ENCODE results near the gene CDKN2AIP.

CDKN2AIP gene, protein sequence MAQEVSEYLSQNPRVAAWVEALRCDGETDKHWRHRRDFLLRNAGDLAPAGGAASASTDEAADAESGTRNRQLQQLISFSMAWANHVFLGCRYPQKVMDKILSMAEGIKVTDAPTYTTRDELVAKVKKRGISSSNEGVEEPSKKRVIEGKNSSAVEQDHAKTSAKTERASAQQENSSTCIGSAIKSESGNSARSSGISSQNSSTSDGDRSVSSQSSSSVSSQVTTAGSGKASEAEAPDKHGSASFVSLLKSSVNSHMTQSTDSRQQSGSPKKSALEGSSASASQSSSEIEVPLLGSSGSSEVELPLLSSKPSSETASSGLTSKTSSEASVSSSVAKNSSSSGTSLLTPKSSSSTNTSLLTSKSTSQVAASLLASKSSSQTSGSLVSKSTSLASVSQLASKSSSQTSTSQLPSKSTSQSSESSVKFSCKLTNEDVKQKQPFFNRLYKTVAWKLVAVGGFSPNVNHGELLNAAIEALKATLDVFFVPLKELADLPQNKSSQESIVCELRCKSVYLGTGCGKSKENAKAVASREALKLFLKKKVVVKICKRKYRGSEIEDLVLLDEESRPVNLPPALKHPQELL

DNA sequence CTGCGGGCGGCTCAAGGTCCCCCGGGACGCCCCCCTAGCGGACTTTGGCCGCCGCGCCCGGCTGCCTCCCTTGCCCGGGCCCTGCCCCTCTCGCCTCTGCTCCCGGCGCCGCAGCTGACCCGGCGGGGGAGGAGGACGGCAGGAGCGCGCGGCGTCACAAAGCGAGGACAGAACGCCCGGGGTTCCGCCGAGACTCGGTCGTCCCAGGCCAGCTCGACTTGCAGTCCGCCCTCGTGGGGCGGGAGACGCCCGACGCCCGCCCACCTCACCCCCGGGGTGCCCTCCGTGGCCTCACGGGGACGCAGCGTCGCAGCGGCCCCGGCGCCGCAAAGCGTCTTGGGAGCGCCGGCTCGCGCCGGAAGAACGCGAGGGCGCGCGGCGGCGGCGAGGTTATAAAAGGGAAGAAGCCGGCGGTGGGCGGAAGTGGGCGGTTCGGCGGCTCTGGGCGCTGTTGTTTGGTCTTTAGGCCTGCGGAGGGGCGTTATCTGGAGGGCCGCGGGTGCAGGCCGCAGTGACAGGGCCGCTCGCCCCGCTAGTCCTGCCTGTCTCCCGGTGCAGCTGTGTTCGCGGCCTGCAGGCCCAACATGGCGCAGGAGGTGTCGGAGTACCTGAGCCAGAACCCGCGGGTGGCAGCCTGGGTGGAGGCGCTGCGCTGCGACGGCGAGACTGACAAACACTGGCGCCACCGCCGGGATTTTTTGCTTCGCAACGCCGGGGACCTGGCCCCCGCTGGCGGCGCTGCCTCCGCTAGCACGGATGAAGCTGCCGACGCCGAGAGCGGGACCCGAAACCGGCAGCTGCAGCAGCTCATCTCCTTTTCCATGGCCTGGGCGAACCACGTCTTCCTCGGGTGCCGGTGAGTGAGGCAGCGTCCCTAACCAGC lies at the start of gene CDKN2AIP:
TSS of gene CDKN2AIP (plus strand) at position 423 of the 883 bp plus-strand sequence. CDS start at position 585, 162 bp downstream.
- peak within 1 kb of the TSS; percentile 100 for H3K27ac ChIP-seq (ENCODE audit: low read depth, low read length)
- H3K4me3 ChIP-seq (ENCODE audit: low read depth in 1 of 2, low read length in 2 of 2): peak within 1 kb of the TSS; percentile 87 to 95
- H3K9me3 ChIP-seq (ENCODE audit: low read length): no peaks in the 10 kb centered on the region
- H3K27me3 ChIP-seq (ENCODE audit: control insufficient read depth in 1 of 2, insufficient read depth in 2 of 2, low read length in 2 of 2): no peaks in the 10 kb centered on the region
- H3K9ac ChIP-seq (ENCODE audit: low read length): peak within 1 kb of the TSS; percentile 89
- peaks cover 34% of the 10 kb centered on the region for H3K4me1 ChIP-seq (ENCODE audit: insufficient read depth, low read length)
- peaks cover 18% of the 10 kb centered on the region for H3K36me3 ChIP-seq (ENCODE audit: insufficient read depth, low read length)

DNA sequence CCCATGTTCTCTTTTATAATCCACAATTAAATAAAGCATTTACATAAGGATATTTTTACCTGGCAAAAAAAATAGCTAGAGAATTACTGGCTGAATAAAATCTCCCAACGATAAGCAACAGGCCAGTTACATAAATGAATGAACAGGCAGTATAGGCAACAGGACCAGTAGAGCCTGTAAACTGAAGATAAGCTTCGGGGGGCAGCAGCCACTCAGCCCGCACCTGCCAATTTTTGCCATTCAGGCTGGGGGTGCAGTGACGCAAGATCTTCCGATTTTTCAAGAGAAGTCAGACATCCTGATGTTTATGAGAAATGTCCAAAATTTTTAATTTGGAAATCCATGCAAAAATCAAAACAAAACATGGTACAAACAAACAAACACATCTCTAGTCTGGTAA lies 49.0 kb upstream of the CDKN2AIP start:
- Histone ChIP-seq H3K9ac (ENCODE audit: low read length) (no peak overlapping the region), H3K27me3 (ENCODE audit: control insufficient read depth in 1 of 2, insufficient read depth in 2 of 2, low read length in 2 of 2) (no peaks in the 10 kb centered on the region), H3K27ac (ENCODE audit: low read depth, low read length) (no peak overlapping the region), H3K36me3 (ENCODE audit: insufficient read depth, low read length) (no peaks in the 10 kb centered on the region), H3K4me3 (ENCODE audit: low read depth in 1 of 2, low read length in 2 of 2) (no peak overlapping the region), H3K4me1 (ENCODE audit: insufficient read depth, low read length) (peaks cover 4% of the 10 kb centered on the region), H3K9me3 (ENCODE audit: low read length) (no peaks in the 10 kb centered on the region)

DNA sequence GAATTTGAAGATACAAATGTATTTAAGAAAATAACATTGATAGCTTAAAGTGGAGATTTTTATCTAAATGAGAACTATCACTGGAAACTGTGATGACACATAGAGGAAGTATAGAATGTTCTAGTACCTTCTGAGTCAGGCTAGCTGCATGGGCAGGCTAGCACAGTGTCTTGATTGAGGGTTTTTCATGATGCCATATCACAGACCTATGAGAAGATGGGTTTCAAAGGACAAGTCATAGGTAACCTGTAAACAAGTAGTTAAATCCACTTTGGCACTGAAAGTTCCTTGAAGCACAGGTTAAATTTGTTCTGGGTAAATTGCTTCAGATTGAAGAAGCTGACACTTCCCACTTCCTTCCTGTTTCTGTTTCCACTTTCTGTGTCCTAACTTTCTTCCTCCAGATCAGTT lies 48.2 kb upstream of the CDKN2AIP start:
- no peaks in the 10 kb centered on the region for H3K9me3 ChIP-seq (ENCODE audit: low read length)
- H3K36me3 ChIP-seq (ENCODE audit: insufficient read depth, low read length): no peaks in the 10 kb centered on the region
- H3K4me1 ChIP-seq (ENCODE audit: insufficient read depth, low read length): peaks cover 4% of the 10 kb centered on the region
- H3K27me3 ChIP-seq (ENCODE audit: control insufficient read depth in 1 of 2, insufficient read depth in 2 of 2, low read length in 2 of 2): no peaks in the 10 kb centered on the region
- H3K27ac ChIP-seq (ENCODE audit: low read depth, low read length): no peak overlapping the region
- H3K9ac ChIP-seq (ENCODE audit: low read length): no peak overlapping the region
- no peak overlapping the region for H3K4me3 ChIP-seq (ENCODE audit: low read depth in 1 of 2, low read length in 2 of 2)

DNA sequence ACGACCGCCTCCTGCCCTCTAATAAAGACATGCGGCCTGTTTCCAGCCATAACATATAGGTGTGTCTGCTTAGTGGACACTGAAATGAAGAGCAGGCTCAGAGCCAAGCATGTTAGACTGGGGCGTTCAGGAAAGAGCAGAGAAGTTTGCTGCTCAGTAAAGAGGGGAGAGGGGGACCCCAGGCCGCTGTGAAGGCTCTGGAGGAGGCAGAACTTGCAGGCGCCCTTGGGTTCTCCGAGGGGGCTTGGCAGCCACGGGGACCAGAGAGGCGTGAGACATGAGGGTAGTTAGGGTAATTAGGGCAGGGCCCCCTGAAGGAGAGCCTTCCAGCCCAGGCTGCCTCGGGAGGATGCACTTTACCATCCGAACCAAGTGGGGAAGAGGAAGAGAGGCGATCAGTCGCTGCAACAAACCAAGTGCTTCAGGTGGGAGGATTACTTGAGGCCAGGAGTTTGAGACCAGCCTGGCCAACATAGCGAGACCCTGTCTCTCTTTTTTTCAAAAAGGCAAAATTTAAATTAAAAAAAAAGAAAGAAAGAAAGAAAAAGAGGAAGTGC lies 46.6 kb upstream of the CDKN2AIP start:
- Histone ChIP-seq H3K4me1 (ENCODE audit: insufficient read depth, low read length) (peaks cover 4% of the 10 kb centered on the region), H3K4me3 (ENCODE audit: low read depth in 1 of 2, low read length in 2 of 2) (peak overlapping the region in 1 of 2 donors; percentile 75), H3K27ac (ENCODE audit: low read depth, low read length) (no peak overlapping the region), H3K27me3 (ENCODE audit: control insufficient read depth in 1 of 2, insufficient read depth in 2 of 2, low read length in 2 of 2) (no peaks in the 10 kb centered on the region), H3K36me3 (ENCODE audit: insufficient read depth, low read length) (no peaks in the 10 kb centered on the region), H3K9me3 (ENCODE audit: low read length) (no peaks in the 10 kb centered on the region), H3K9ac (ENCODE audit: low read length) (no peak overlapping the region)

DNA sequence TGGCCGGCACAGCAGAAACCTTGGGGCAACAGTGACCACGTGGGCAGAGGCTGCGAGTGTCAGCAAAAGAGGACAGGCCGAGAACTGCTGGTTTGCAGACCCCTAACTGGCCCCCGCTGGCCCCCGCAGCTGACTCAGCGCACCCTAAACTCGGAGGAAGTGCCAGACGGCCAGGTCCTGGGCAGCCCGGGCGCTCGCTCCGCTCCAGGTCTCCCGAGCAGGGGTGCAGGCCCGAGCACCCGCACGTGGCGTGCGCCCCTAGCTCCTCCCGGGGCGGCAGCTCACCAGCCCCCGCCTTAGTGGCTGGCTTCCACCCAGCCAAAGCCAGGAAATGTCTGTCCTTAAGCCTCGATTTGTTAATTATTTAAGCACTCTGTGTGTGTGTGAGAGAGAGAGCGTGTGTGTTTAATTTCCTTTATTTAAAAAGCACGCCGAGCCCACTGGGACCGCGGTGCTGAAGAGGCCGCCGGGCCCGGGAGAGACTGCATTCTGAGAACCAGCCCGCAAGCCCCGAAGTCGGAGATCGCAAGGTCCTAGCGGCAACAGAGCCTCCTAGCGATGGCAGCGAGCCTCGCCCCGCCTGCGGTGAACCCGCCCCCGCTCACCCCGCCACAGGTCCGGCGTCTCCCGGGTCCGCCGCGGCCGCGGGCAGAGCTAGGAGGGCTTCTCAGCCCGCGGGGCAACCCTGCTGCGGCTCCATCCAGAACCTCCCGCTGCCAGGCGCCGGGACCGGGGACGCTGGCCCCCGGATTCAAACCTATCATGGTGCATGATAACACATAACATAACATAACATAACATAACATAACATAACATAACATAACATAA lies 45.9 kb upstream of the CDKN2AIP start:
- peak overlapping the region; percentile 48 for H3K27ac ChIP-seq (ENCODE audit: low read depth, low read length)
- H3K4me1 ChIP-seq (ENCODE audit: insufficient read depth, low read length): peaks cover 4% of the 10 kb centered on the region
- no peaks in the 10 kb centered on the region for H3K27me3 ChIP-seq (ENCODE audit: control insufficient read depth in 1 of 2, insufficient read depth in 2 of 2, low read length in 2 of 2)
- no peaks in the 10 kb centered on the region for H3K36me3 ChIP-seq (ENCODE audit: insufficient read depth, low read length)
- H3K4me3 ChIP-seq (ENCODE audit: low read depth in 1 of 2, low read length in 2 of 2): peak overlapping the region; percentile 48 to 75
- H3K9me3 ChIP-seq (ENCODE audit: low read length): no peaks in the 10 kb centered on the region
- H3K9ac ChIP-seq (ENCODE audit: low read length): peak overlapping the region; percentile 58

DNA sequence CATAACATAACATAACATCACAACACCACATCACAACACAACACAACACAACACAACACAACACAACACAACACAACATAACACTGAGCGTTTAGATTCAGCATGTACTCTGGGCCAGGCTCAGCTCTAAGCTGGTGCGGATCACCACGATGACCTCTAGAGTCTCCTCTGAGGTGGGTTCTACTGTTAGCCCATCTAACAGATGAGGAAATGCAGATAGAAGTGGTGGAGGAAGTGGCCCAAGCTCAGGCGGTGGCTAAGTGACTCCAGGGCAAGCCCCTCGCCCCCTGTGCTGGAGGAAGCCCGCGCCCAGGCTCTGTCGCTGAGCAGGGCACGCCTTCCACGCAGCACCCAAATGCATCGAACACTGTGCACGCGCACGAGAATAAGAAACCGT lies 45.3 kb upstream of the CDKN2AIP start:
- H3K27ac ChIP-seq (ENCODE audit: low read depth, low read length): no peak overlapping the region
- H3K36me3 ChIP-seq (ENCODE audit: insufficient read depth, low read length): no peaks in the 10 kb centered on the region
- no peak overlapping the region for H3K9ac ChIP-seq (ENCODE audit: low read length)
- H3K4me1 ChIP-seq (ENCODE audit: insufficient read depth, low read length): peaks cover 4% of the 10 kb centered on the region
- H3K9me3 ChIP-seq (ENCODE audit: low read length): no peaks in the 10 kb centered on the region
- no peaks in the 10 kb centered on the region for H3K27me3 ChIP-seq (ENCODE audit: control insufficient read depth in 1 of 2, insufficient read depth in 2 of 2, low read length in 2 of 2)
- peak overlapping the region; percentile 48 to 75 for H3K4me3 ChIP-seq (ENCODE audit: low read depth in 1 of 2, low read length in 2 of 2)

DNA sequence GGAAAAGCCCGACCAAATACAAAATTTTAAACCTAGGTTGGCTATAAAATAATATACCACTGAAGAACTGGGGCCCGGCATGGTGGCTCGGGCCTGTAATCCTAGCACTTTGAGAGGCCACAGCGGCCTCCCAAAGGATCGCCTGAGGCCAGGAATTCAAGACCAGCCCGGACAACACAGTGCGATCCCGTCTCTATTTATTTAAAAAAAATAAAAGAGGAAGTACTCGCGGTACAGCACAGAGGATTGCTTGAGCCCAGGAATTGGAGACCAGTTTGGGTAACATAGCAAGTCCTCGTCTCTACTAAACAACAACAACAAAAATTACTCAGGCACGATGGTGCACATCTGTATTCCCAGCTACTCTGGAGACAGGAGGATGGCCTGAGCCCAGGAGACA lies 44.8 kb upstream of the CDKN2AIP start:
- Histone ChIP-seq H3K4me3 (ENCODE audit: low read depth in 1 of 2, low read length in 2 of 2) (no peak overlapping the region), H3K9ac (ENCODE audit: low read length) (no peak overlapping the region), H3K36me3 (ENCODE audit: insufficient read depth, low read length) (no peaks in the 10 kb centered on the region), H3K27me3 (ENCODE audit: control insufficient read depth in 1 of 2, insufficient read depth in 2 of 2, low read length in 2 of 2) (no peaks in the 10 kb centered on the region), H3K9me3 (ENCODE audit: low read length) (no peaks in the 10 kb centered on the region), H3K4me1 (ENCODE audit: insufficient read depth, low read length) (peaks cover 4% of the 10 kb centered on the region), H3K27ac (ENCODE audit: low read depth, low read length) (no peak overlapping the region)

DNA sequence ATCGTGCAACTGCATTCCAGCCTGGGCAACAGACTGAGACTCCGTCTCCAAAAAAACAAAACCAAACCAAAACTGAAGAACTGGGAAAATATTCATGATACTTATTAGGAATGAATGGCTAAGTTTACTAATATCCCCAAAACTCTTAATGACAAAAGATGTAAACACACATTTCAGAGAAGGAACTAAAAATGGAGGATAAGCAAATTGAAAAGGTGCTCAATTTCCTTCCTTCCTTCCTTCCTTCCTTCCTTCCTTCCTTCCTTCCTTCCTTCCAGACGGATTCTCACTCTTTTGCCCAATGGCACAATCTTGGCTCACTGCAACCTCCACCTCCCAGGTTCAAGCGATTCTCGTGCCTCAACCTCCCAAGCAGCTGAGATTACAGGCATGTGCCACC lies 44.4 kb upstream of the CDKN2AIP start:
- Histone ChIP-seq H3K9ac (ENCODE audit: low read length) (no peak overlapping the region), H3K27me3 (ENCODE audit: control insufficient read depth in 1 of 2, insufficient read depth in 2 of 2, low read length in 2 of 2) (no peaks in the 10 kb centered on the region), H3K4me3 (ENCODE audit: low read depth in 1 of 2, low read length in 2 of 2) (no peak overlapping the region), H3K36me3 (ENCODE audit: insufficient read depth, low read length) (no peaks in the 10 kb centered on the region), H3K4me1 (ENCODE audit: insufficient read depth, low read length) (peaks cover 4% of the 10 kb centered on the region), H3K27ac (ENCODE audit: low read depth, low read length) (no peak overlapping the region), H3K9me3 (ENCODE audit: low read length) (no peaks in the 10 kb centered on the region)

DNA sequence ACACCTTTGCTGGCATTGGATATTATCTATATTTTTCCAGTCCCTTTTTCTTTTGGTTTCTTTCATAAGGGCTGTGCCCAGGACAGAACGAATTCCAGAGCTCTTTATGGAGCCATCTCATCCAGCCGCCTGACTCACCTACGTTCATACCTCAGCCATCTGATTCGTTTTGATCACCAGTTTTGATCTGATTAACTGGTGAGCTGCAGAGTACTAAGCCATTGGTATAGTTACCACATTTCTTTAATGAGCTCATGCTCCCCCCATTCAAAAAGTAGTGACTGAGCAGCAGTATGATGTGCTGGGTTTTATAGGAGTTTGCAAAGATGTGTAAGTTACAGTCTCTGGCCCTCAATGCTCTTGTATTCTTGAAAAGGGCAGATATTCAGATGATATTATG lies 43.0 kb upstream of the CDKN2AIP start:
- Histone ChIP-seq H3K9ac (ENCODE audit: low read length) (no peak overlapping the region), H3K4me3 (ENCODE audit: low read depth in 1 of 2, low read length in 2 of 2) (no peak overlapping the region), H3K4me1 (ENCODE audit: insufficient read depth, low read length) (peaks cover 4% of the 10 kb centered on the region), H3K27ac (ENCODE audit: low read depth, low read length) (no peak overlapping the region), H3K27me3 (ENCODE audit: control insufficient read depth in 1 of 2, insufficient read depth in 2 of 2, low read length in 2 of 2) (no peaks in the 10 kb centered on the region), H3K9me3 (ENCODE audit: low read length) (no peaks in the 10 kb centered on the region), H3K36me3 (ENCODE audit: insufficient read depth, low read length) (no peaks in the 10 kb centered on the region)

DNA sequence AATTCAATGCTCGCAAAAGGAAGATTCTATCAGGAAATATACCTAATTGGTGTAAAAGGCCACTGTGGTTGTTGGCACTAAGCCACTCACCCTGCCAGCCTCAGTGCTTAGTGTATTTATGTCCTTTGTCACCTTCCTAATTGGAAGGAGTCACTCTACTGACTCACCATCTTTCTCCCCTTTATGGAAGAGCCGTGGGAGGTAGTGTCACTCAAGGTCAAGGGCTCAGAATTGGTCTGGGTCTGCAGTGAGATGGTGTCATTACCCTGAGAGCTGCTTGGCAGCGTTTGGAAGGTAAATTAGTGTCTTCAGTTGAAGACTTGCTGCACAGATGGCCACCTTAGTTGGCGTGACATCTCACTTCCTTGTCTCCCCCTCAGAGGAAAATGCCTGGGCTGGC lies 41.7 kb upstream of the CDKN2AIP start:
- Histone ChIP-seq H3K27me3 (ENCODE audit: control insufficient read depth in 1 of 2, insufficient read depth in 2 of 2, low read length in 2 of 2) (no peaks in the 10 kb centered on the region), H3K9ac (ENCODE audit: low read length) (no peak overlapping the region), H3K27ac (ENCODE audit: low read depth, low read length) (no peak overlapping the region), H3K4me3 (ENCODE audit: low read depth in 1 of 2, low read length in 2 of 2) (no peak overlapping the region), H3K4me1 (ENCODE audit: insufficient read depth, low read length) (peaks cover 4% of the 10 kb centered on the region), H3K36me3 (ENCODE audit: insufficient read depth, low read length) (no peaks in the 10 kb centered on the region), H3K9me3 (ENCODE audit: low read length) (no peaks in the 10 kb centered on the region)
